HFFc6 (cell line): ENCODE data around the gene SYNJ2. TPM values are rescaled to one million over a fixed set of nuclear protein-coding genes. Genes with fewer than 3 reads are reported as not detected.
A peak's percentile ranks its signal among the peaks of the same experiment; 100 is the strongest.
"Not testable (repeated sequence)": the region's sequence is repeated elsewhere in the genome, so short reads cannot be mapped to it uniquely, and the experiment has no call there.

ENCODE experiments used
- DNase-seq: peaks from one replicate; pipeline ENCODE4 v3.0.0-alpha.2; 2018
- H3K27ac Mint-ChIP-seq: 2 replicates; pipeline ENCODE4 v1.8.0; 2020; ENCODE audit warnings: mild to moderate bottlenecking, mixed read lengths
- H3K27me3 Mint-ChIP-seq: 2 replicates; pipeline ENCODE4 v1.8.0; 2021; ENCODE audit warnings: mild to moderate bottlenecking, moderate library complexity, mixed read lengths; ENCODE audit not compliant: insufficient read depth
- H3K36me3 Mint-ChIP-seq: 2 replicates; pipeline ENCODE4 v1.8.0; 2021; ENCODE audit warnings: low read depth, mixed read lengths
- H3K4me1 Mint-ChIP-seq: 2 replicates; pipeline ENCODE4 v1.8.0; 2020; ENCODE audit warnings: low read depth, mixed read lengths
- H3K4me3 Mint-ChIP-seq: 2 replicates; pipeline ENCODE4 v1.8.0; 2020; ENCODE audit warnings: mild to moderate bottlenecking, moderate library complexity, mixed read lengths
- H3K9me3 Mint-ChIP-seq: 2 replicates; pipeline ENCODE4 v1.8.0; 2020; ENCODE audit warnings: mild to moderate bottlenecking, mixed read lengths
- CTCF ChIP-seq: fragments of 200-600 bp; sonication (generic); IDR thresholded peaks from 2 replicates; pipeline ENCODE4 v1.5.0; 2021; ENCODE audit warnings: antibody characterized with exemption, mild to moderate bottlenecking
- long read RNA-seq: library from polyadenylated mRNA; unstranded; transcript quantifications from one replicate; pipeline ENCODE4 v2.0.0, GENCODE V29; 2019
- total RNA-seq, 6 experiments: library from RNA; stranded (reverse); fragmentation: NEBNext Ultra II Directional; extraction: Animal tissue kit (Norgen Biotek cat#: 25700); gene quantifications; 2 replicates in 1 of 6; 3 replicates in 5 of 6; pipeline ENCODE4 v1.2.3, GENCODE V29; 2021

Gene SYNJ2
- 10 to 100 TPM; 31.8 to 46.4 (median 41.3) TPM for total RNA-seq
- long read RNA-seq, partial matches to known transcripts: 2 of 11 reads
- long read RNA-seq, other reads (novel, unspliced or antisense): 5 of 11 reads

GRCh38 chr6:157981395-157982101, at the start of gene SYNJ2:
SYNJ2 (plus strand) TSS chr6:157981863; CDS start chr6:157981962, 99 bp downstream.
- Mint-ChIP-seq H3K27me3 (no peaks in the 10 kb centered on the region; the same call in none of the 2 replicates), H3K36me3 (peaks cover 9% of the 10 kb centered on the region; the same call in 1 of the 2 replicates), H3K4me3 (peak within 1 kb of the TSS; percentile 92), H3K27ac (peak within 1 kb of the TSS; percentile 73), H3K9me3 (no peaks in the 10 kb centered on the region), H3K4me1 (peaks cover 50% of the 10 kb centered on the region)
- peak; percentile 64 for DNase-seq
- peak; percentile 77 for TF ChIP-seq CTCF

DNA sequence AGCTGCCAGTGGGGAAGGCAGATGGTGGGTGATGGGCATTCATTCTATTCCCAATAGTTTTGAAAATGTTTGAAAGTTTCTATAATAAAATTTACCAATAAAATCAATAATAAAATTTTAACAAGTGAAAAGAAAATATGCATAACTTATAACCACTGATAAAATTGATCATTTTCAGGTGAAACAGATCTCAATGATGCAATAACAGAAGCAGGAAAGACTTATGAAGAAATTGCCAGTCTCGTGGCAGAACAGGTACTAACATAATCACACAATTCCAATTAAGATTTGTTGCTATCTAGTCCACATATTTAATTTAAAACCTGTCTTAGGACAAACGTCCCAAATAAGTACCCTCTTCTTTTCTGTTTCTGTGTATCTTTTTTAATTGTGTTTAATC, 45.9 kb upstream of the SYNJ2 start:
- no peaks in the 10 kb centered on the region for H3K9me3 Mint-ChIP-seq
- no peak overlapping the region for H3K27ac Mint-ChIP-seq
- H3K4me1 Mint-ChIP-seq: no peaks in the 10 kb centered on the region
- no peaks in the 10 kb centered on the region for H3K27me3 Mint-ChIP-seq
- H3K36me3 Mint-ChIP-seq: peaks cover 9% of the 10 kb centered on the region; the same call in 1 of the 2 replicates
- no peak overlapping the region for H3K4me3 Mint-ChIP-seq
- no peak for TF ChIP-seq CTCF
- no peak for DNase-seq

DNA sequence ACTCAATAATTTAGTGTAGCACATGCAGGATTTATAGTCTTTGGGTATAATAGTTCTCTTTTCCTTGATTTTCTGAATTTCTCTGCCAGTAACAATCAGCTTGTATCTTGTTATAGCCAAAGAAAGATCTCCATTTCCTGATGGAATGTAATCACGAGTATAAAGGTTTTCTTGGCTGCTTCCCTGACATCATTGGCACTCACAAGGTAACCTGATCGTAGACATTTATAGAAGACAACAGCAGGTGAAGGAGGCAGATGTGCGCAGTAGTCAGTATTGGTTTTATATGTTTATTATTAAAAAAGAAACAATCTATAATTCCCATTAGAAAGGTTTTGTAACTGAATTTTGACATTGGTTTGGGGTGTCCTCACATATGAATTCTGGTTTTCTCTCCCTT, 44.3 kb upstream of the SYNJ2 start:
- Mint-ChIP-seq H3K27ac (no peak overlapping the region), H3K4me1 (no peaks in the 10 kb centered on the region), H3K4me3 (no peak overlapping the region), H3K36me3 (peaks cover 15% of the 10 kb centered on the region; the same call in 1 of the 2 replicates), H3K27me3 (no peaks in the 10 kb centered on the region; the same call in 1 of the 2 replicates), H3K9me3 (no peaks in the 10 kb centered on the region)
- DNase-seq: no peak
- TF ChIP-seq CTCF: no peak

DNA sequence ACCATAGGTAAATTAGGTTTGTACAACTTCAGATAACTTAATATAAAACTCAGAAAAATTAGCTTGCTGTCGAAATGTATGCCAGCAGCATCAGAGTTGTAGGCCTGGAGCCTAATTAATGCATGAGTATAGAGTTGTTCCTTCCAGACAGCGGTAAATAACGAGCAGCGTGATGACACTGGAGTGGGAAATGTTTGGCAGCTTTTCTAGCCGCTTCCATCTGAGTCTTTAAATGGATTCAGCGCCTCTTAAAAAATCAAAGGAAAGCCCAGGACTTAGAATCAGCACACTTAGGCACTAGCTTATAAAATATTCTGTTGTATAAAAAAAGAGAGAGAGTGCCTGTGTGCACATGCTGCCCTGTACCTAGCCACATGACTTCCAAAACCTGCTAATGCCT, 43.7 kb upstream of the SYNJ2 start:
- Mint-ChIP-seq H3K9me3 (no peaks in the 10 kb centered on the region), H3K27ac (no peak overlapping the region), H3K4me3 (no peak overlapping the region), H3K4me1 (no peaks in the 10 kb centered on the region), H3K36me3 (peaks cover 18% of the 10 kb centered on the region; the same call in 1 of the 2 replicates), H3K27me3 (no peaks in the 10 kb centered on the region; the same call in 1 of the 2 replicates)
- DNase-seq: no peak
- no peak for TF ChIP-seq CTCF

DNA sequence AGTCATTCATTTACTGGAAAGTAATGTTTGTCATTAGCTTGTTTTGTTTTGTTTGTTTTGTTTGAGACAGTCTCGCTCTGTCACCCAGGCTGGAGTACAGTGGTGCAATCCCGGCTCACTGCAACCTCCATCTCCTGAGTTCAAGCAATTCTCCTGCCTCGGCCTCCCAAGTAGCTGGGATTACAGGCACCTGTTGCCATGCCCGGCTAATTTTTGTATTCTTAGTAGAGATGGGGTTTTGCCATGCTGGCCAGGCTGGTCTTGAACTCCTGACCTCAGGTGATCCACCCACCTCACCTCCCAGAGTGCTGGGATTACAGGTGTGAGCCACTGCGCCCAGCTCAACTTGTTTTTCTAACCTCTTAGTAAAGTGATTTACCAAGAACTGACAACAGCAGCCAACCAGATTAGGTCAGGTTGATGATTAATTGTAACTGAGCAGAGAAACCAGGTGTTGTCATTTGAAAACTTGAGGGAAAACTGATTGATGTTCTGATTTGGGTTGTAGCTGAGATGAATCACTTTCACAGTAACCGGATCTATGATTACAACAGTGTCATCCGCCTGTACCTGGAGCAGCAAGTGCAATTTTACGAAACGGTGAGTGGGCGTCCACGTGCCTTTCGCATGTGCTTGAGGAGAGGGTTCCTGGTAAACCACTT, 41.2 kb upstream of the SYNJ2 start:
- peaks cover 32% of the 10 kb centered on the region for H3K36me3 Mint-ChIP-seq
- H3K9me3 Mint-ChIP-seq, H3K27me3 Mint-ChIP-seq, H3K4me3 Mint-ChIP-seq, H3K27ac Mint-ChIP-seq, DNase-seq, H3K4me1 Mint-ChIP-seq: not testable (repeated sequence)
